Renal cortex interstitium (tissue), 11 donors: Measurements from ENCODE around the gene EN1. TPM values are rescaled to one million over a fixed set of nuclear protein-coding genes. Genes with fewer than 3 reads are reported as not detected.
A peak's percentile ranks its signal among the peaks of the same experiment; 100 is the strongest.

Source experiments
- DNase-seq, 11 donors: peaks; one replicate each; pipeline ENCODE4 v3.0.0-alpha.2; 2013; ENCODE audit warnings: low read depth in 9 of 11, low spot score in 4 of 11; ENCODE audit errors: extremely low read depth in 1 of 11
- polyA plus RNA-seq, 3 donors: library from polyadenylated mRNA; unstranded; fragments of 120-200 nt; gene quantifications; one replicate each; pipeline ENCODE4 v1.2.1, GENCODE V29; 2013; ENCODE audit not compliant: insufficient read length in 3 of 3

EN1 gene
- polyA plus RNA-seq, 3 donors = not detected

- DNase-seq = no peak
These were observed 1.7 kb downstream of the EN1 start for GRCh38 chr2:118845522-118846441.

DNA sequence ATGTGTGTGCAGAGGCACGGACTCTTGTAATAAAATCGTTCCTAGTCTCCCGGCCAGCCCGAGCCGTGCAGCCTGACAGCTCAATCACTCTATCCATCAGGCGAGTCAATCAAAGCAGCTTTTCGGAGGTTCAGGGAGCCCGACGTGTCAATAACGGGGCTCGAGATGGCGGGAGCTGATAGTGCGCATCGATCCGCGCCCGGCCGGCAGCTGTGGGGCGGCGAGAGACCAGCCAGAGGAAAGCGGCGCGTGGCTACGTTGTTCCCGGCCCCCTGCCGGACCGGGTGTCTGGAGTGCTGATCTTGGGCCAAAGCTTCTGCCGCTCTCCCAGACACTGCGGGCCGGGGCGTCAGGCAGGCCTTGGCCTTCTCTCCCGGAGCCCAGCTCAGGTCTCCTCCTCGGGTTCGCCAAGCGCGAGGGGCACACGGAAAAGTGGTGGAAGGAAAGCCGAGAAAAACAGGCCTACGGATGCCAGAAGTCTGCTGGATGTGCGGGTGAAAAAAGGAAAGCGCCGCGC, 2.4 kb downstream of the EN1 start:
- DNase-seq = no peak

DNA sequence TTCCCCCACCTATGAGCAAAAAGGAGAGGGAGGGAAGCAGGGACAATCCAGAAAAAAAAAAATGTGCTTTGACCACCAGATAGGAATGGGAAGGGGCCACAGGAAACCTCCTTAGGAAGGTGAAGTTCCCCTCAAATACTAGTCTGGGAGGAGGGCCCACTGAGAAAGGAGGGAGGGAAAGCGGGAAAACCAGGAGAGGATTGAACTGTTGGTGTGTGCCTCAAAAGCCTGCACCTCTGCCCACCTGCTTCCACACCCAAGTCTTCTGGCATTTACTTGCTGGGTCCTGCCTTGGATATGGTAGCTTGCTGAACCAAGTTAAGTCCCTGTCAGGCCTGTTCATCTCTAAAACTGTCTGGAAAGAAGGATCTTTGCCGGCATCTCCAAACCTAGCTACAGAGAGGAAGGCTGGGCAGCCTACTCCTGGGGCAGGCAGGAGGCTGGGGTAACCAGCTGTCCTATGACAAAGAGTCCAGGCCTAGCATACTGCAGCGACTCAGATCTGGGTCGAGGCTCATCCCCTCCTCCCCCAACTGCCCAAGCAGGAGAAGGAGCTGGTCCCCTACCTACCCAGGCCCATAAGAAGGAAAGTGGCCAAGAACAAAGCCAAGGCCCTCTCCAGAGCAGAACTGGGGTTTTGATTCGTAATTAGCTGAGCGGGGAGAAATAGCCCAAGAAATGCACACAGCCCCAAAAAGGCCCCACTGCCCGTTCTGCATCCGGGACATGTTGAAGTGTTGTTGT, 3.0 kb downstream of the EN1 start:
- DNase-seq = no peak

GRCh38 chr2:118843483-118844132, 3.8 kb downstream of the EN1 start:
- DNase-seq = no peak

DNA sequence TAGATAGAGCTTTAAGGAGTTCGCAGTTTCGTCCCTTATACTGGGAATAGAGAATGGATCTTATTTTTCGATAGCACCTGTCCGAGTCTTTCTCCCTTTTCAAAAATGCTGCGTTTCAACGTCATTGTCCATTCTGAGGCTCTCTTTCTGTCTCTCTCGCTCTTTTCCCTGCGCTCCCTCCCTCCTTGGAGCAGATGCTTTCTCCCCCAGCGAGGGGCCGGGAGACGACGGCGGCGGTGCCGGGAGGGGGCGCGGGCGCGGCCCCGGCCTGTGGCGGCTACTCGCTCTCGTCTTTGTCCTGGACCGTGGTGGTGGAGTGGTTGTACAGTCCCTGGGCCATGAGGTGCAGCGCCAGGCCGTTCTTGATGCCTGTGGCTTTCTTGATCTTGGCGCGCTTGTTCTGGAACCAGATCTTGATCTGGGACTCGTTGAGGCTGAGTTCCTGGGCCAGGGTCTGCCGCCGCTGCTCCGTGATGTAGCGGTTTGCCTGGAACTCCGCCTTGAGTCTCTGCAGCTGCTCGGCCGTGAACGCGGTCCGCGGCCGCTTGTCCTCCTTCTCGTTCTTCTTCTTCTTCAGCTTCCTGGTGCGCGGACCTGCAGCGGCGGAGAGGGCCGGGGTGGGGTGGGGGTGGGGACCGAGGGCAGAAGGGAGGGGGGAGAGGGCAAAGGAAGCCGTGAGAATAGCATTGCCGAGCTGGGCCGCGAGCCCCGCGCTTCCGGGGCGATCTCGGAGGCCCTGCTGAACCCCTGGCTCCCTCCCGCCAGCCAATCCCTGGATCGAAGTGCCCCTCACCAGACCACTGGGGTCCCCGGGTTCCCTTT, 4.6 kb downstream of the EN1 start:
- DNase-seq = peak in 1 of 11 donors; percentile 41

DNA sequence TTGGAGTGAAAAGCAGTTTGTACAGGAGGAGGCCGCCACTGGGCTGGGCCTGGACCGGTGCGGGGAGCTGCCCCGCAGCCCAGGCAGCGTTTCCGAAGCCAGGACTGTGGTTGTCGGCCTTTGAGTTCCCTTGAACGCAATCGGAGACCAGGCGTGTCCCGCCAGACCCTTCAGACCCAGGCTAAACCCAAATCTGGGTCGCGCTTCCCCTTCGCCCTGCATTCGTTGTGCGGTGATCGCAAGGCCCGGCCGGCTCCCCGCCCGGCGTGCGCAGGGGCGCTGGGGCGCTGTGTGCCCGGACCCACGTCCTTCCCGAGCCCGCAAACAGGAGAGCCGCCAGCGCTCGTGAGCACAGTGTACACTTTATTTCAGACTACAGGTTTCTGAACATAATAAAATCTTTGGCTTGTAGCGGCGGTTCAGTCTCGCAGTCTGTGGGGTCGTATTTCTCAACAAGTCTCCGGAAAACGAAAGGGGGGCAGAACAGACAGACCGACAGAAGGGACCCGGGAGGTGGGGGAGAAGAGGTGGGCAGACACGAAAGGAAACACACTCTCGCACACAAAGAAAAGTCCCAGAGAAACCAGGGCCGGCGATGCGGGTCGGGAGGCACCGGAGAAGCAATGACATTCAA, 5.5 kb downstream of the EN1 start:
- DNase-seq = no peak

DNA sequence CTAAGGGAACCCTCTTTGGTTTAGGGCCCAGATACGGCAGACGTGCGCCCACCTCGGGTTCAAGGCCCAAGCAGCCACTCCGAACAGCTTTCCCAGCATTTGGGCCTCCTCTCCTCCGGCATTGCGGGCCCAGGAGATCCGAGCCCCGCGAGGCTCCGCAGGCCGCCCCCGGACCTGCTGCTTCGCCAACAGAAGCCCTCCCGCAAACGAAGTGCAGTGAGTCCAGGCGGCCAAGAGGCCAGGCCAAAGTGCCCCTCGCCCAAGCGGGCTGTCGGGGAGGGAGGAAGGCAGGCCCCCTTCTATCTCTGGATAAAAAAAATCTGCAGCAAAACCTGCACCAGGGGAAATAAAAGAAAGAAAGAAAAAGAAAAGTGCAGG, 6.0 kb downstream of the EN1 start:
- DNase-seq = no peak

- no peak for DNase-seq
These were observed 8.6 kb downstream of the EN1 start for GRCh38 chr2:118838741-118839455.

DNA sequence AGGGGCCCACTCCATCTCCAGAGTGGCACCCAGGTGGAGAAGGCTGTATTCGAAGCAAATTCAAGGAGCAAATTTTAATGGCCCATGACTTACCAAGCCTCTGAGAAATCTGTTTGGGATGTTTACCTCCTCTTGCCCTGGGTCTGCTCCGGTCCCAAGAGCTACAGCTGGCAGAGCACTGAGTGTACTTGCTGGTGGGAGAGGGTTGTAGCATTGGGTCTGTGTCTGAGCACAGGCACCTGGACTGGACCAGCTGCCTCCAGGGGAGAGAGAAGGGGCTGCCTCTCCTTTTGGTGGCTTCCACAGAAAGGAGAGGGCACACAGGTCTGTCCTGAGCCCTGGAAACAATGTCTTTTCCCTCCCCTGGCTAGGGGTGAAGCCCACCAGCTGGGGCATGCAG, 9.8 kb downstream of the EN1 start:
- no peak for DNase-seq

DNA sequence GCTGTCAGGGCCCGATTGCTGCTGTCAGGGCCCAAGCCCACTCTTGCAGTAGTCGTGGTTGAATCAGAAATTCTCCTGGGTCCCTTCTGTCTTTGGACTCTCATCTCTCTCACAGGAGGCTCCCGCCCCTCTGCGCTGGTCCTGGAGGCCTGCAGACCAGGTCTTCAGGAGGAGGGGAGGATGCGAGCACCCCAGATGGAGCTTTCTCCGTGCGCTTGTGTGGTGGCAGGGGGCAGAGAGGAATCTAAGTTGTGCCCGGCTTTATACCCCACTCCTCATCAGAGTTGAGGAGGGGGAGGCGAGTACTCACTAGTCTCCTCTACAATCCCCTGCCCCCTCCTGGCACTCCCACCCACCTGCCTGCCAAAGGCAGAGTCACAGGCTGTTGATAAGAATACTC, 10.4 kb downstream of the EN1 start:
- no peak for DNase-seq

DNA sequence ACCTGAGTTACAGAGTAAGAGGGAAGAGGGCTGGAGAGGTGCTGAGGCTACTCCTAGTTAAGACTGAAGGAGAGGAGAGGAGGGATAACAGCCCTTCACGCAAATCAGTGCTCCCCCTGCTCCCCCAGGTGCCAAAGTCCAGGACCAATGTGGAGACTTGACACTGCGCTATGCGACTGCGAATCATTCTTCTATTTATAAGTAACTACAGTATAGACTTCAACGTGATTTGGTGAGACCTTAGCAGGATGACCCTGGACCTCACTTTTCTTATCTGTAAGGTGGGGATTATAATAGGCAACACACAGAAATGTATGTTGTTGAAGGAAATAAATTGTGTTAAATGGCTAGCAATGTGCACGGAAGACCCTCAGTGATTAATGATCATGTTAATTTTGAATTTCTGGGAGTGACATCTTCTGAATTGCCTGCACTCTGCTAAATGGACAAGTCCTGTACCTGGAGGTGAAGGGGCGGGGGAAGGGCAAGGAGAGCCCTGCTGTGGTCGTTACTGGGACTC, 11.0 kb downstream of the EN1 start:
- no peak for DNase-seq

DNA sequence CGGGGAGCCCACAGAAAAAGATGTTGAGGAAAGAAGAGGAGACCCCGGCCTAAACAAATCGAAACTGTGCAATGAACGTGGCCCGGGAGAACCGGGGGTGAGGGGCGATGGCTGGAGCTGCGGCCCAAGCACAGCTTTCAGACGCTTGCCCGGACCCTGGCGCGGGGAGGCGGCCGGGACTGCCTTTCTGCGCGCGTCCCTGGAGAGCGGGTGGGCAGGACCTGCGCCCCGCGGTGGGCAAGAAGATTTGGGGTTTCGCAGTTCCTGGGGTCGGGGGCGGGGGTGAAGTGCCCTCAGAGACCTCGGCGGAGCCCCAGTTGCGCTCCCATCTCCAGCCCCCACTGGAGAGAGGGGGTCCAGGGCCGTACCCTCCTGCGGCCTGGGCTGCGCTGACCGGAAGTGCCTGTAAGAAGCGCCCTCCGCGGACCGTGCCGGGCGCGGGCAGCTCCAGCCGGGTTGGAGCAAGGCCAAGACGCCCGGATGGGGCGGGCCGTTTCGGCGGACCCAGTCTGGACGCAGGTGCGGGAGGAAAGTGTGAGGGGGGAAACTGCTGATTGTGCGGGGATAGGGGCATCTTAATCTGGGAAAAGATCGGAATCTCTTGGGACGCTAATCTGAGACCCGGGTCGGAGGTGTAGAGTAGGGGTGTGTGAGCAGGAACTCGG, 11.6 kb downstream of the EN1 start:
- DNase-seq = no peak

- no peak for DNase-seq
These were observed 12.3 kb downstream of the EN1 start for GRCh38 chr2:118834901-118835745.

GRCh38 chr2:118834440-118834810, 13.0 kb downstream of the EN1 start:
- DNase-seq = no peak

- no peak for DNase-seq
These were observed 13.6 kb downstream of the EN1 start for GRCh38 chr2:118833716-118834439.
